GM12878 (cell line): ENCODE data around the gene FAM234A. TPM values are rescaled to one million over a fixed set of nuclear protein-coding genes. Genes with fewer than 3 reads are reported as not detected.

ENCODE experiments used
- ATAC-seq: fragments of 200-7000 bp; cut with Tn5 transposase; 3 replicates; pipeline ENCODE4 v1.9.1; 2020; ENCODE audit warnings: mild to moderate bottlenecking, moderate library complexity
- BruUV-seq: library from RNA; stranded (reverse); fragments of 400-500 nt; replicated peaks from 2 replicates; lab custom pipeline; 2021; lab: Mats Ljungman, UMichigan
- CTCF ChIA-PET: fragments of 300-600 bp; sonication (Branson Sonifier 250); formaldehyde crosslinking; extraction: SDS; loops from one replicate; lab custom pipeline; 2021; ENCODE audit warnings: inconsistent platforms; lab: Yijun Ruan, JAX
- POLR2A ChIA-PET: fragments of 350-600 bp; formaldehyde crosslinking; extraction: SDS; loops from one replicate; lab custom pipeline; 2021; ENCODE audit warnings: inconsistent platforms; lab: Charles Lee
- RAD21 ChIA-PET: fragments of 300-600 bp; sonication (Branson Sonifier 250); formaldehyde crosslinking; loops from one replicate; lab custom pipeline; 2023; ENCODE audit warnings: antibody characterized with exemption; ENCODE audit not compliant: unreplicated experiment; lab: Charles Lee
- SMC1A ChIA-PET: fragments of 300-600 bp; sonication (Branson Sonifier 250); formaldehyde crosslinking; loops from one replicate; lab custom pipeline; 2023; ENCODE audit not compliant: unreplicated experiment, uncharacterized antibody; lab: Charles Lee
- DNase-seq: peaks from one replicate; pipeline ENCODE4 v3.0.0-alpha.2; 2011; ENCODE audit warnings: low read depth, low spot score
- FAIRE-seq: peaks from 3 replicates; lab custom pipeline; 2011; peaks lifted over from hg19 to GRCh38; lab: Jason Lieb, UNC
- H2AFZ ChIP-seq: 2 replicates; pipeline ENCODE4 v1.6.0; 2011; ENCODE audit warnings: low read depth, low read length, control low read depth; ENCODE audit not compliant: control insufficient read depth
- H3K27ac ChIP-seq: 2 replicates; pipeline ENCODE4 v1.5.1; 2011; ENCODE audit warnings: control low read depth; ENCODE audit not compliant: control insufficient read depth, insufficient read depth
- H3K27me3 ChIP-seq, 2 experiments: replicated peaks in 1 of 2; 2 replicates each; pipeline versions ENCODE4 v1.6.0 to v1.6.1; 2011; ENCODE audit warnings: low read length in 1 of 2; ENCODE audit not compliant: control insufficient read depth in 2 of 2, insufficient read depth in 2 of 2
- H3K36me3 ChIP-seq, 2 experiments: 2 replicates each; pipeline ENCODE4 v1.5.1; 2011; ENCODE audit warnings: low read length in 1 of 2; ENCODE audit not compliant: control insufficient read depth in 2 of 2, insufficient read depth in 2 of 2
- H3K4me1 ChIP-seq: 2 replicates; pipeline ENCODE4 v1.6.1; 2011; ENCODE audit warnings: mild to moderate bottlenecking, low read length, moderate library complexity, mixed read lengths; ENCODE audit not compliant: control insufficient read depth, insufficient read depth
- H3K4me2 ChIP-seq: 2 replicates; pipeline ENCODE4 v1.6.0; 2011; ENCODE audit warnings: control low read depth; ENCODE audit not compliant: control insufficient read depth, insufficient read depth
- H3K4me3 ChIP-seq: fragments of 200-600 bp; sonication (generic); 2 replicates; pipeline ENCODE4 v1.5.1; 2016
- H3K79me2 ChIP-seq: 2 replicates; pipeline ENCODE4 v1.6.0; 2011; ENCODE audit warnings: low read length; ENCODE audit not compliant: control insufficient read depth, insufficient read depth
- H3K9ac ChIP-seq: 2 replicates; pipeline ENCODE4 v1.8.0; 2011; ENCODE audit warnings: low read length, control low read depth, mixed read lengths; ENCODE audit not compliant: control insufficient read depth, insufficient read depth
- H3K9me3 ChIP-seq: replicated peaks from 3 replicates; pipeline ENCODE4 v1.5.1; 2011; ENCODE audit warnings: mild to moderate bottlenecking, low read length; ENCODE audit not compliant: control insufficient read depth, insufficient read depth
- H4K20me1 ChIP-seq: 2 replicates; pipeline ENCODE4 v1.6.0; 2011; ENCODE audit not compliant: control insufficient read depth, insufficient read depth
- CHD4 ChIP-seq: fragments of 200-600 bp; sonication (generic); IDR thresholded peaks from 2 replicates; pipeline ENCODE4 v1.6.1; 2016; ENCODE audit warnings: mild to moderate bottlenecking
- CREM ChIP-seq: IDR thresholded peaks from 2 replicates; pipeline ENCODE4 v1.6.1; 2014; ENCODE audit warnings: antibody characterized with exemption, low read depth
- E2F8 ChIP-seq: fragments of 450-650 bp; IDR thresholded peaks from 2 replicates; pipeline ENCODE4 v1.6.1; 2018; ENCODE audit warnings: mild to moderate bottlenecking, low read depth, moderate library complexity; ENCODE audit not compliant: partially characterized antibody
- ELK1 ChIP-seq: IDR thresholded peaks from 2 replicates; pipeline ENCODE4 v1.6.1; 2012; ENCODE audit warnings: low read depth, low read length, improper control_type of control experiment
- IKZF2 ChIP-seq, 2 experiments: fragments of 450-650 bp; IDR thresholded peaks; 2 replicates each; pipeline ENCODE4 v1.6.1; 2017; ENCODE audit warnings: mild to moderate bottlenecking in 2 of 2, moderate library complexity in 2 of 2
- TBL1XR1 ChIP-seq: IDR thresholded peaks from 2 replicates; pipeline ENCODE4 v1.6.1; 2012; ENCODE audit warnings: low read depth, low read length, improper control_type of control experiment
- USF2 ChIP-seq: IDR thresholded peaks from 2 replicates; pipeline ENCODE4 v1.6.1; 2011; ENCODE audit warnings: low read depth, low read length, improper control_type of control experiment, borderline replicate concordance
- YBX1 ChIP-seq: fragments of 450-650 bp; IDR thresholded peaks from 2 replicates; pipeline ENCODE4 v1.6.1; 2016; ENCODE audit warnings: antibody characterized with exemption
- ZNF207 ChIP-seq: fragments of 450-650 bp; IDR thresholded peaks from 2 replicates; pipeline ENCODE4 v1.6.1; 2014; ENCODE audit warnings: antibody characterized with exemption, mild to moderate bottlenecking, borderline replicate concordance
- WGBS: methylation state at CpG from one replicate; pipeline ENCODE4 v1.1.6; 2016; ENCODE audit warnings: low lambda C conversion rate; ENCODE audit not compliant: insufficient replicate concordance, insufficient coverage; ENCODE audit errors: missing lambda C conversion rate; 5-methylcytosine and 5-hydroxymethylcytosine counted together
- in situ Hi-C: fragments of 300-500 bp; cut with MboI; formaldehyde crosslinking; loops from 9 replicates; pipeline ENCODE4 v1.14.3; 2018; ENCODE audit warnings: mixed read lengths
- intact Hi-C: fragments of 100-400 bp; cut with micrococcal nuclease; formaldehyde crosslinking; loops from one replicate; pipeline ENCODE4 v1.14.2; 2022; ENCODE audit not compliant: unreplicated experiment
- polyA plus RNA-seq, 11 experiments: library from polyadenylated mRNA; depleted of rRNA in 4 of 11; unstranded in 6 of 11; stranded (reverse) in 5 of 11; fragments of >200 nt; fragmentation: Nextera tagmentation in 4 of 11; fragmentation: Illumina TruSeq in 1 of 11; extraction: Ambion mirVana in 4 of 11; extraction: Trizol in 1 of 11; gene quantifications; 1 replicate in 1 of 11; 2 replicates in 10 of 11; pipeline versions ENCODE4 v1.2.1 to v1.2.3, GENCODE V29; 2011 to 2016; ENCODE audit warnings: inconsistent platforms in 2 of 11, missing spikeins in 2 of 11, low read depth in 1 of 11
- total RNA-seq, 4 experiments: library from RNA; depleted of rRNA in 3 of 4; stranded (reverse); fragments of >200 nt in 3 of 4; fragmentation: Illumina TruSeq in 1 of 4; extraction: Trizol in 1 of 4; gene quantifications; 2 replicates each; pipeline versions ENCODE4 v1.2.1 to v1.2.3, GENCODE V29; 2013 to 2021

The FAM234A gene
- total and polyA plus RNA-seq, 10 of the 15 experiments (the other 5 are each of a cell fraction or from before 2014, with no cell fraction given) = 1.6 to 37.6 (median 17.3) TPM

- TF ChIP-seq USF2 (no peak), YBX1 (no peak), ELK1 (peak; percentile 60; the same call in 1 of the 2 replicates)
These were observed 5.5 kb upstream of the FAM234A start, which contains the start of gene LUC7L (continued) for GRCh38 chr16:228852-229730.

GRCh38 chr16:229731-230281 lies 4.8 kb upstream of the FAM234A start:
- no peak overlapping the region for H3K27ac ChIP-seq
- peaks cover 28% of the 10 kb centered on the region for H3K79me2 ChIP-seq
- H3K4me1 ChIP-seq = peaks cover 8% of the 10 kb centered on the region
- no peaks in the 10 kb centered on the region for H3K27me3 ChIP-seq
- in situ Hi-C loops (loop anchor here (5.0 kb wide), 1 partner anchor 117 kb away; no protein-coding TSS in a partner anchor), intact Hi-C loops (no loop called here)
- ChIA-PET POLR2A (interaction anchor here (1.0 to 2.8 kb wide), 4 partner anchors 10 to 141 kb away, joined by 3 to 11 read pairs (median 6); partner anchors contain the start of gene MRPL28), CTCF (interaction anchor here (3.5 kb wide), 1 partner anchor 120 kb away, joined by 20 read pairs; no protein-coding TSS in a partner anchor), SMC1A (interaction anchor here (0.5 to 2.4 kb wide), 4 partner anchors 10 to 235 kb away, joined by 3 to 10 read pairs (median 6); no protein-coding TSS in a partner anchor), RAD21 (interaction anchor here (0.5 to 3.3 kb wide), 3 partner anchors 23 to 120 kb away, joined by 3 to 19 read pairs (median 6); no protein-coding TSS in a partner anchor)
- peak overlapping the region; percentile 73; the same call in 1 of the 2 replicates for H3K4me2 ChIP-seq
- BruUV-seq = no TSS peak
- ATAC-seq (no peak), FAIRE-seq (no peak), DNase-seq (no peak)
- 72% methylated on average over 22 of the region's 22 CpGs for WGBS
- peak overlapping the region; percentile 82; the same call in 1 of the 2 replicates for H3K4me3 ChIP-seq
- peaks cover 4% of the 10 kb centered on the region for H4K20me1 ChIP-seq
- H3K9me3 ChIP-seq = no peaks in the 10 kb centered on the region
- H3K36me3 ChIP-seq = peaks cover 0 to 17% of the 10 kb centered on the region in 2 experiments; a peak in 3 of 4 replicates
- H2AFZ ChIP-seq = peak overlapping the region; percentile 66
- H3K9ac ChIP-seq = no peak overlapping the region
- TF ChIP-seq CREM (no peak), IKZF2 (IDR thresholded peaks at IDR 0.05) (no peak), TBL1XR1 (no peak), CHD4 (no peak), ZNF207 (no peak), E2F8 (peak; percentile 12)
